Activated T-cell treated with anti-CD3 and anti-CD28 coated beads, Interleukin-2, amount 50 U/mL, for 24 hours (primary cell): ENCODE results near the gene DENND6B.
"Not testable (repeated sequence)": the region's sequence is repeated elsewhere in the genome, so short reads cannot be mapped to it uniquely, and the experiment has no call there.

Experiments
- DNase-seq: peaks from one replicate; pipeline ENCODE4 v3.0.0-alpha.2; 2020
- H3K27ac Mint-ChIP-seq: 2 replicates; pipeline ENCODE4 v1.8.0; 2020; ENCODE audit warnings: mild to moderate bottlenecking, mixed read lengths
- H3K27me3 Mint-ChIP-seq: 2 replicates; pipeline ENCODE4 v1.8.0; 2020; ENCODE audit warnings: mixed read lengths
- H3K36me3 Mint-ChIP-seq: 2 replicates; pipeline ENCODE4 v1.8.0; 2020; ENCODE audit warnings: low read depth, mixed read lengths
- H3K4me1 Mint-ChIP-seq: 2 replicates; pipeline ENCODE4 v1.8.0; 2020; ENCODE audit warnings: low read depth, mixed read lengths
- H3K4me3 Mint-ChIP-seq: 2 replicates; pipeline ENCODE4 v1.8.0; 2020; ENCODE audit warnings: mild to moderate bottlenecking, moderate library complexity, mixed read lengths
- H3K9me3 Mint-ChIP-seq: 2 replicates; pipeline ENCODE4 v1.8.0; 2020; ENCODE audit warnings: mixed read lengths

The DENND6B gene

DNA sequence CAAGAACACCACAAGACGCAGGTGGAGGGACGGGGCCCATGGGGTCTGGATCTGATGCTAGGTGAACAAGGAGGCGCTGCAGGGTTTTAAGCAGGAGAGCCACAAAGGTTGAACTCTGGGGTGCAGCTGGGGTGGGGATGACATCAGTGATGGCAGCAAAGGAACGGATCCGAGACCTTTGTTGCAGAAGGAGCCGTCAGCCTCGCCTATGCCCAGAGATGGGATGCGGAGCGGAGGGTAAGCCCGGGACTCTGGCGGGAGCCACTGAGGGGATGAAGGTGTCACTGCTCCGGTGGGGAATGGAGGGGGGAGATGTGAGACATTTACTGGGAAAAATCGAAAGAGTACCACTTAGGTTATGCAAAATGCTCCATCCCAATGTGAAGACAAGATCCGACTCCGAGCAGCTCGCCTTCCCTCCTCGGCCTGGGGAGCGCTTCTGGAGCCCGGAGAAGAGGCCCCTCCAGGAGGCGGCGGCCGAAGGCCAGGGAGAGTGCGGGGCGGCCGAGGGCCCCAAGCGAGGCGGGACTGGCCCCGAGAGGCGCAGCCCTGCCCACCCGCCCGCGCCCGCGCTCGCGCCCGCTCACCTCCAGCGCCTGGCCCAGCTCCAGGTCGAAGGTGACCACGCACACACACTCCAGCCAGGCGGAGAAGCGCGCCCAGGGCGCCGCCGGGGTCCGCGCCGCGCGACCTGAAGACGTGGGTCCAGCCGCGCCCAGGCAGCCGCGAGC lies 422 bp downstream of the DENND6B start:
- peak overlapping the region; percentile 16 for H3K27ac Mint-ChIP-seq
- H3K27me3 Mint-ChIP-seq = peaks cover 14% of the 10 kb centered on the region
- no peak for DNase-seq
- no peaks in the 10 kb centered on the region for H3K36me3 Mint-ChIP-seq
- H3K4me3 Mint-ChIP-seq = peak overlapping the region; percentile 73
- peaks cover 18% of the 10 kb centered on the region for H3K4me1 Mint-ChIP-seq
- no peaks in the 10 kb centered on the region for H3K9me3 Mint-ChIP-seq

DNA sequence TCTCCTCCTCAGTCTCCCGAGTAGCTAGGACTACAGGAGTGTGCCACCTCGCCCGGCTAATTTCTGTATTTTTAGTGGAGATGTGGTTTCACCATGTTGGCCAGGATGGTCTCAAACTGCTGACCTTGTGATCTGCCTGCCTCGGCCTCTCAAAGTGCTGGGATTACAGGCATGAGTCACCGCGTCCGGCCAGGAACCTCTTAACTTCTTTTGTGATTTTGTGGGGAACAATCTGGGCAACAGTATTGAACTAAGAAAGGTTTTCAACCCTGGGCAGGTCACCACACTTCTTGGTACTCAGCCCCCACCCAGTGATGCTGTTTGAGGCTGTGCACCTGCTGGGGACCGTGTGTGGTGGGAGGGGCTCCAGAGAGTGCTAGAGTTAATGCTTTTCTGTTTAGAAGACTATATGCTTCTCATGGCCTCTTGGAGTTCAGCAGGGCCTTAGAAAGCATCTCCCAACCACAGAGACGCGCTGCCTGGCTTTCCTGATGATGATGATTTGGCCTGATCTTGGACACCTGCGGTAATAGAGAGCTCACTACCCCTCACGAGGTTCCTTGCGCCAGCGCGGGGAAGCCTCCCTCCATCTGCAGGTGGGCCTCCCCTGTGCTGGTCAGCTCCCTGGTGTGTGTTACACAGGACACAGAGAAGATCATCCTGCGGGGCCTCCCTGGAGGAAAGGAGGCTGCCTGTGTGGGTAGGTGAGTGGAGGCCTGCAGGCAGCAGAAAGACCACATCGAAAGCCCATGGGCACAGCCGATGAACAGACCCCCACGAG lies 1.2 kb downstream of the DENND6B start:
- Mint-ChIP-seq H3K9me3 (no peaks in the 10 kb centered on the region), H3K36me3 (no peaks in the 10 kb centered on the region), H3K27me3 (peaks cover 14% of the 10 kb centered on the region), H3K4me3 (peak overlapping the region; percentile 73), H3K27ac (peak overlapping the region; percentile 16), H3K4me1 (peaks cover 16% of the 10 kb centered on the region)
- no peak for DNase-seq

DNA sequence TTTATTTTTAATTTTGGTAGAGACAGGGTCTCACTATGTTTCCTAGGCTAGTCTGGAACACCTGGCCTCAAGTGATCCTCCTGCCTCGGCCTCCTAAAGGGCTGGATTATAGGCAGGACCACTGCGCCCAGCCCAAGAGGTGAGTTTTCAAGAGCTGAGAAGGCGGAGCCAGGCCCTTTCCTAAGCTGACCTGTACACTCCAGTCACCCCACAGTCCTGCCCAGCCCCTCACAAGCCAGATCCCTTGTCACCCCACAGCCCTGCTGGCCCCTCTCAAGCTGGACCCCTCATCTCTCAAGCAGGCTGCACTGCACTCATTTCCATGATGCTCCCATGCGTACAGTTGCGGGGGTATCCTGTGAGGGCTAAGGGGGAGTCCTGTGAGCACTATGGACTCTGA lies 2.9 kb downstream of the DENND6B start:
- peaks cover 11% of the 10 kb centered on the region for H3K4me1 Mint-ChIP-seq
- no peaks in the 10 kb centered on the region for H3K36me3 Mint-ChIP-seq
- H3K4me3 Mint-ChIP-seq = no peak overlapping the region
- DNase-seq = no peak
- no peak overlapping the region for H3K27ac Mint-ChIP-seq
- H3K9me3 Mint-ChIP-seq = no peaks in the 10 kb centered on the region
- peaks cover 11% of the 10 kb centered on the region for H3K27me3 Mint-ChIP-seq

DNA sequence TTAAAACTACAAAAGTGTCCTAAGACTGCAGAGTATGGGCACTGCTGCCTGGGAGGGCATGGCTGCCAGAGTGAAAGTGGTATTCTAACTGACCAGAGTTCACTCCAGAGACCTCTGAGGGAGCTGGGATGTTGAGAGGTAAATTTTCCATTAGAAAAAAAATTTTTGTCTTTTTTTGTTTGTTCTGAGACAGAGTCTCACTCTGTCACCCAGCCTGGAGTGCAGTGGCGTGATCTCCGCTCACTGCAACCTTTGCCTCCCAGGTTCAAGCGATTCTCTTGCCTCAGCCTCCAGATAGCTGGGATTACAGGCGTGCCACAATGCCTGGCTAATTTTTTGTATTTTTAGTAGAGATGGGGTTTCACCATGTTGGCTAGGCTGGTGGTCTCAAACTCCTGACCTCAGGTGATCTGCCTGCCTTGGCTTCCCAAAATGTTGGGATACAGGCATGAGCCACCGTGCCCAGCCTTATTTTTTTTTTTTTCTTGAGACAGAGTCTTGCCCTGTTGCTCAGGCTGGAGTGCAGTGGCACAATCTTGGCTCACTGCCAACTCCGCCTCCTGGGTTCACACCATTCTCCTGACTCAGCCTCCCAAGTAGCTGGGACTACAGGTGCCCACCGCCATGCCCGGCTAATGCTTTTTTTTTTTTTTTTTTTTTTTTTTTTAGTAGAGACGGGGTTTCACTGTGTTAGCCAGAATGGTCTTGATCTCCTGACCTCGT lies 4.3 kb downstream of the DENND6B start:
- not testable (repeated sequence) for H3K9me3 Mint-ChIP-seq, H3K4me1 Mint-ChIP-seq, H3K27ac Mint-ChIP-seq, H3K36me3 Mint-ChIP-seq, DNase-seq, H3K4me3 Mint-ChIP-seq
- peaks cover 11% of the 10 kb centered on the region for H3K27me3 Mint-ChIP-seq

DNA sequence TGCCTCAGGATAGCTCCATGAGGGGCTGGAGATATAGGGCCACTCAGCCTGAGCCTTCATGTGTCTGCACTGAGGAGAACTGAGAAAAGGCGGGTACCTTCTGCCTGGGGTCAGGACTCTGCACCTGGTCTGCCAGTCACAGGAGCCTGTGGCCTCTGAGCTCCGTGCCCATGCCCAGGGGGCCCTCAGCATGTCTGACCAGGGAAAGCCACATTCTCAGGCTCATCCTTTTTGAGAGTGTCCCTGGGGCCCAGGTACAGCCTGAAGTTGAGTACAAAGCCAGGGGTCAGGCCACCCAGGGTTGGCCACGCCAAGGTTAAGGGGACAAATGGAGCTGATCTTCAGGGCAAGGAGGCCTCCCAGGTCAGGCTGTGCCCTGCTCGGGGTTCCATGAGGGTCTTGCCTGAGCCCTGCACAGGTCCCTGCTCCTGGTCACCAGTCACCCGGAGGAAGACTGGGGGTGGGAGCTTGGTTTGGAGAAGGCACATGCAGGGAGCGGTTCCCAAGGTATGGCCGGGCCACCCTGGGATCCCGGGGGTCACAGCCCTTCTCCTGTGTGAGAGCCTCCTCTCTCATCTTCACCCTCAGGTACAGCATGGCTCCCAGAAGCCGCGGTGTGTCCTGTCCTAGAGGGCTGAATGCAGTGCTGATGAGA lies 6.0 kb downstream of the DENND6B start:
- Mint-ChIP-seq H3K36me3 (no peaks in the 10 kb centered on the region), H3K9me3 (no peaks in the 10 kb centered on the region), H3K27ac (no peak overlapping the region), H3K27me3 (peaks cover 5% of the 10 kb centered on the region), H3K4me3 (no peak overlapping the region), H3K4me1 (peaks cover under 1% of the 10 kb centered on the region)
- DNase-seq = no peak

DNA sequence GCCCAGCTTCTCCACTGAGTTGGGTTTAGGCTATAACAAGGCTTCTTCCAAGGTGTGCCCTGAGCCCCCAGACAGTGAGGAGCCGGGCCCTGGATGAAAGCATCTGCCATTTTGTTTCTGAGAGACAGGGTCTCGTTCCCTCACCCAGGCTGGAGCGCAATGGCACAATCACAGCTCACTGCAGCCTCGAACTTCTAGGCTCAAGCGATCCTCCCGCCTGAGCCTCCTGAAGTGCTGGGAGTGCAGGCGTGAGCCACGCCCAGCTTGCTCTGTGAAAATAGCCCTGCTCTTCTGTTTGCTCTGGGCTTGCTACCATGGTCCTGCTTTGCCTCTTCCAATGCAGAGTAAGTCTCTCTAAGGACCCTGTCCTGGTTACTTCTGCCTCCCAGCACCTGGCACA lies 6.7 kb downstream of the DENND6B start:
- peaks cover 3% of the 10 kb centered on the region for H3K4me1 Mint-ChIP-seq
- DNase-seq = no peak
- no peaks in the 10 kb centered on the region for H3K36me3 Mint-ChIP-seq
- H3K4me3 Mint-ChIP-seq = no peak overlapping the region
- H3K27me3 Mint-ChIP-seq = peaks cover 3% of the 10 kb centered on the region
- H3K27ac Mint-ChIP-seq = no peak overlapping the region
- no peaks in the 10 kb centered on the region for H3K9me3 Mint-ChIP-seq

DNA sequence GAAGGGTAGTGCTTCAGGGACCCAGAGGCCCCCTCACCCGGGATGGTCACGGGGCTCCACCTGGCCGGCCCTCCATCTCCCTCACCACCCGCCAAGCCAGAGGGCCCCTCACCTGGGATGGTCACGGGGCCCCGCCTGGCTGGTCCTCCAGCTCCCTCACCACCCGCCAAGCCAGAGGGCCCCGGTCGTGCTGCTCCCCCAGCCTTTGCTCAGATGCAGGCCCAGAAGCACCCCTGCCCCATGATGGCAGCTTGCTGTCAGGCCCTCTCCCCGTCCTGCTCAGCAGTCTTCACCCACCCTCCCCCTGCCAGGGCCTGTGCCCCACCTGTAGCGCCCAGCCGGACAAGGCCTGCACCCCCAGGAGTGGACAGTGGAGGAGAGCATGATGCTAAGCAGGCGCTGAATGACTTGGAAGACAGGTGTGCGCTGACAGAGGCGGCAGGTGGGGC lies 7.3 kb downstream of the DENND6B start:
- H3K9me3 Mint-ChIP-seq = no peaks in the 10 kb centered on the region
- H3K4me3 Mint-ChIP-seq = no peak overlapping the region
- H3K27me3 Mint-ChIP-seq = no peaks in the 10 kb centered on the region
- no peak for DNase-seq
- H3K36me3 Mint-ChIP-seq = no peaks in the 10 kb centered on the region
- H3K4me1 Mint-ChIP-seq = peaks cover 8% of the 10 kb centered on the region
- H3K27ac Mint-ChIP-seq = no peak overlapping the region

DNA sequence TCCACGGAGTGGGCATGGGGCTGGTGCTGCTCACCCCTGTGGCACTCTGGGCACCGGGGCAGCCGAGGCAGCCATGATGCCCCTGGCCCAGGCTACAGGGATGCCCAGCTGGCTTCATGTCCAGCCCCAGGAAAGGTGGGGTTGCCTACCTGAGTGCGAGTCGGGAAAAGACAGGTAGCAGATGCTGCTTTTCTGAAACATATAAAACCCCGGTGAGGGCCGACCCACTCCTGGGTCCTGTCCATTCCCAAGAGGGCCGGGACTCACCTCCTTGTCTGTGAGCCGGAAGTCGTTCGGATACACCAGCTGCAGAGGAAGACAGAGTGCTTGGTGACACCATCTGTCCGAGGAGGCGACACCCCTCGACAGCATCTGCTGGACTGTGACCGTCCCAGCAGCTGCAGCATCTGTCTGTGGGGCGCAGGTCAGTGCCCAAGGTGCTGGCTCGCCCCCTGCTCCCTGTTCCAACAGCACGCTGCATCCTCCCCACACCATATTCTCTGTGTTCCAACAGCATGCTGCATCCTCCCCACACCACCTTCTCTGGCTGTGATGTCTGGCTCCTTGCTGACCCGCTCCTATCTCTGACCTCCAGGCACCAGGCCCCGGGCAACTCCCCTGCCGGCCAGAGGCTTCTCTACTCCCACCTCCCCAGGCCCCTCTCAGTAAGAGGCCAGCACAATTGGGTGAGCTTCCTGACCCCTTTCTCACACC lies 8.0 kb downstream of the DENND6B start:
- no peaks in the 10 kb centered on the region for H3K36me3 Mint-ChIP-seq
- no peak for DNase-seq
- no peaks in the 10 kb centered on the region for H3K27me3 Mint-ChIP-seq
- H3K4me1 Mint-ChIP-seq = peaks cover 15% of the 10 kb centered on the region
- H3K9me3 Mint-ChIP-seq = no peaks in the 10 kb centered on the region
- H3K4me3 Mint-ChIP-seq = no peak overlapping the region
- no peak overlapping the region for H3K27ac Mint-ChIP-seq

DNA sequence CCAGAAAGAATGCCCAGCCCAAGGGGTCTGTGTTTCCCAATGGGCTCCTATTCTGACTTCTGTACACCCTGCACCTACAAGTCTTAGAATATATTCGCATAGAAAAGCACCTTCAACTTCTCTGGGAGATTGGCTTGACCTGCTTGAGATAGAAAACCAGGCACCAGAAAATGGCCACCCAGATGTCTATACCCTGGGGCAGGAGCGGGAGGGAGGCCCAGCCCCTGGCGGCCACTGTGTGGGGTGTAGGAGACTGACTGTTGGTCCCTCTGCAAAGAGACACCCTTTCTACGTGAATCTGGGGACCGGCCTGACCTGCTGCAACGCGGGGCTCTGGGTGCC lies 8.5 kb downstream of the DENND6B start:
- DNase-seq = no peak
- H3K4me1 Mint-ChIP-seq = peaks cover 18% of the 10 kb centered on the region
- H3K36me3 Mint-ChIP-seq = no peaks in the 10 kb centered on the region
- no peaks in the 10 kb centered on the region for H3K27me3 Mint-ChIP-seq
- H3K9me3 Mint-ChIP-seq = no peaks in the 10 kb centered on the region
- no peak overlapping the region for H3K4me3 Mint-ChIP-seq
- H3K27ac Mint-ChIP-seq = no peak overlapping the region

DNA sequence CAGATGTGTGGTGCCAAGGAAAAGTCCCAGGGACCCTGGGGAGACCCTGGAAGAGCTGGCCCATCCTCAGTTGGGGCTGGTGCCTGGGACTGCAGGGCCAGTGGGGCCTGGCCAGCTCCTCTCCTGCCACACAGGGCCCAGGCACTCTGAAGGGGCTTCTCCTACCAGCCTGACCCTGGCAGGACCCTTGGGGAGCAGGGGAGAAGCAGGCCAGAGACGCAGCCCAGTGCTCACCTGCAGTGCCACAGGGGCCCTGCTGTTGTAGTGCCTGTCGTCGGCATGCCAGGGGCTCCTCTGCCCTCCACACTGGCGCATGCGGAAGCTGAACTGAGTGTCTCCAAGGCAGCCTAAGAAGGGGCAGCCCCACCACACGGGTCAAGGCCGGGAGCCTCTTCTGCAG lies 9.1 kb downstream of the DENND6B start:
- Mint-ChIP-seq H3K4me1 (peaks cover 18% of the 10 kb centered on the region), H3K9me3 (no peaks in the 10 kb centered on the region), H3K27ac (no peak overlapping the region), H3K4me3 (no peak overlapping the region), H3K36me3 (no peaks in the 10 kb centered on the region), H3K27me3 (no peaks in the 10 kb centered on the region)
- no peak for DNase-seq

DNA sequence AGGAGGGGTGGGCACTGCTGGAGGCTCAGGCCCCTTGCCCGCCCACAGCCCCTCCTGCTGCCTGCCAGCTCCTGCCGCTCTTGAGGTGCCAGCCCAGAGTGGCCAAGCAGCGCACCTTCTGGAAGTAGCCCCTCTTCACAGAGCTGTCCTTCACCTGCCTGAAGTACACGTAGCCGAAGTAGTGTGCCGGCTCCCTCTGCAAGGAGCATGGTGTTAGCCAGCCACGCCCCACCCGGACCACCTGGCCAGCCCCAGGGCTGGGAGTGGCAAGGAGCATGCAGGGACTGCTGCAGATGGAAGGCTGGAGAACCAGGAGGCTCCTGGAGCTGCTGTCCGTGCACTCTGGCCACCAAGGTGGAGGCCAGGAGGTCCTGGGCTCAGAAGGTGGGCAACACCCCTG lies 9.6 kb downstream of the DENND6B start:
- Mint-ChIP-seq H3K4me3 (no peak overlapping the region), H3K9me3 (no peaks in the 10 kb centered on the region), H3K36me3 (no peaks in the 10 kb centered on the region), H3K27me3 (no peaks in the 10 kb centered on the region), H3K4me1 (peaks cover 18% of the 10 kb centered on the region), H3K27ac (no peak overlapping the region)
- no peak for DNase-seq

DNA sequence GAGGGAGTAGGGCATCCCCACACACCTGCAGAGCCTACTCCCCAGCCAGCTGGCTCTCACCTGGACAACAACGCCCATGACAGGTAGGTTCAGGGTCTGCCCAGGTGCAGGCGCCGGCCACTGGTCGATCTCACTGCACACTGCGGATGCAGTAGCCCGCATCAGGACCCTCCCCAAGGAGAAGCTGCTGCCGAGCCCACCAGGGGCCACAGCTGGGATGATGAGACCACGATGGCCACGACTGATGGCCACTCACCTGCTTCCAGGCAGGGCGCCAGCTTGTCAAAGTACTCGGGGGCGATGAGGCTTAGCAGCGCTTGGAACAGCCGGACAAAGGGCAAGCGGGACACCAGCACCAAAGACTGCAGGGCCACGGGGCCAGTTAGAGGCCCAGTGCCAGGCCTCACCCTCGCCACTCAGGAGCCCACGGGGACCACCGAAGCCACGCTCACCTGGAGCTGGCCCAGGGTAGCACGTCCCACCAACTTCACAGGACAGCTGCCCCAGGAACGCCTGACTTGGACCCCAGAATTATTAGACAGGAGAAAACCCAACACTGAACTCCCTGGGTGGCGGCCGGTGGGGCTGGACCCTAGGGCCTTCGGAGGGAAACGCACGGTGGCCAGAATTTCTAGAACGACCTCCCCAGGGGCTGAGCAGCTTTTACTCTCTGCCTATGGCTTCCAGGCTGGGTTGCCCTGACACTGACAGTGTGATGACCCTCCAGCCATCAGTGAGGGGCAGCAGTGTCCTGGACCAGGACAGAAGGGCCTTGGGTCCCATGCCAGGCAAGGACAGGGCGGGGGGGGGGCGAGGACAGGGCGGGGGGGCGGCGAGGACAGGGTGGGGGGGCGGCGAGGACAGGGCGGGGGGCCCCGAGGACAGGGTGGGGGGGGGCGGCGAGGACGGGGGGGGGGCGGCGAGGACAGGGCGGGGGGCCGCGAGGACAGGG lies 10.4 kb downstream of the DENND6B start:
- DNase-seq = no peak
- Mint-ChIP-seq H3K27me3 (no peaks in the 10 kb centered on the region), H3K4me1 (peaks cover 18% of the 10 kb centered on the region), H3K4me3 (no peak overlapping the region), H3K9me3 (no peaks in the 10 kb centered on the region), H3K36me3 (no peaks in the 10 kb centered on the region), H3K27ac (no peak overlapping the region)
